Esophagus squamous epithelium (tissue), 4 donors: ENCODE measurements around the gene LBHD1.

Source experiments
- POLR2A ChIP-seq, 4 donors: fragments of 450-650 bp; IDR thresholded peaks; one replicate each; pipeline ENCODE4 v1.6.1; 2017; ENCODE audit warnings: antibody characterized with exemption in 4 of 4, mild to moderate bottlenecking in 4 of 4, moderate library complexity in 3 of 4
- TF ChIP-seq, protein P1 (sequence below), 6 experiments: fragments of 450-650 bp in 4 of 6; fragments of 200-600 bp in 2 of 6; sonication (generic) in 2 of 6; IDR thresholded peaks; one replicate each; pipeline ENCODE4 v1.5.1; 2016 to 2019; ENCODE audit warnings: antibody characterized with exemption in 6 of 6, mild to moderate bottlenecking in 4 of 6, moderate library complexity in 4 of 6

DNA sequence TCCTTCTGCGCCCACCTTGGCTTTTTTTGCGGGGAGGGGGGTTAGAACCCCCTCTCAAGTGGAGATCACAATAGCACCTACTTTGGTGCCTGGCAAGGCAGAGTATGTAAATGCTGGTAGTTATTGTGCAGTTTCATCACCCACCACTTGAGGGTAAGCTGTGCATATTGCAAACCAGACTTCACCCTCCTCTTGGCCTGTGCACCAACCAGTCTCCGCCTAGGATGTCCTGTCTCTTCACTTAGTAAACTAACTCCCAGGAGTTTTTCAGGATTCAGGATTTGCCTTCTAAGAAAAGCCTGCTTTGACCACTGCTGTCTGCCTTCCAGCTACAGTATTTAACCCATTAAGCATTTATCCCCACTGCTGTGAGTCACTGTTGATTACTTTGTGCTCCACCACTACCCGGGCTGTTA is 8.8 kb upstream of the LBHD1 start:
- TF ChIP-seq, protein P1, sequence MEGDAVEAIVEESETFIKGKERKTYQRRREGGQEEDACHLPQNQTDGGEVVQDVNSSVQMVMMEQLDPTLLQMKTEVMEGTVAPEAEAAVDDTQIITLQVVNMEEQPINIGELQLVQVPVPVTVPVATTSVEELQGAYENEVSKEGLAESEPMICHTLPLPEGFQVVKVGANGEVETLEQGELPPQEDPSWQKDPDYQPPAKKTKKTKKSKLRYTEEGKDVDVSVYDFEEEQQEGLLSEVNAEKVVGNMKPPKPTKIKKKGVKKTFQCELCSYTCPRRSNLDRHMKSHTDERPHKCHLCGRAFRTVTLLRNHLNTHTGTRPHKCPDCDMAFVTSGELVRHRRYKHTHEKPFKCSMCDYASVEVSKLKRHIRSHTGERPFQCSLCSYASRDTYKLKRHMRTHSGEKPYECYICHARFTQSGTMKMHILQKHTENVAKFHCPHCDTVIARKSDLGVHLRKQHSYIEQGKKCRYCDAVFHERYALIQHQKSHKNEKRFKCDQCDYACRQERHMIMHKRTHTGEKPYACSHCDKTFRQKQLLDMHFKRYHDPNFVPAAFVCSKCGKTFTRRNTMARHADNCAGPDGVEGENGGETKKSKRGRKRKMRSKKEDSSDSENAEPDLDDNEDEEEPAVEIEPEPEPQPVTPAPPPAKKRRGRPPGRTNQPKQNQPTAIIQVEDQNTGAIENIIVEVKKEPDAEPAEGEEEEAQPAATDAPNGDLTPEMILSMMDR (IDR thresholded peaks at IDR 0.05): peak; percentile 31 to 75 (median 60)
- no peak for TF ChIP-seq POLR2A (IDR thresholded peaks at IDR 0.05)
